NOMO-1 treated with dmso at 0.1 percent for 144 hours (cell line): ENCODE measurements around the gene HOXD13.

Source experiments
- DNase-seq: peaks from one replicate; lab custom pipeline; 2025; ENCODE audit not compliant: unreplicated experiment; lab: John Stamatoyannopoulos, UW

The HOXD13 gene

GRCh38 chr2:176080540-176081375 is 11.8 kb upstream of the HOXD13 start:
- DNase-seq = no peak

- DNase-seq = no peak
These were observed 11.1 kb upstream of the HOXD13 start for GRCh38 chr2:176081376-176081836.

- no peak for DNase-seq
These were observed 10.5 kb upstream of the HOXD13 start for GRCh38 chr2:176081837-176082524.

GRCh38 chr2:176082525-176082823 is 10.0 kb upstream of the HOXD13 start:
- DNase-seq = no peak

GRCh38 chr2:176082824-176083751 is 9.4 kb upstream of the HOXD13 start:
- no peak for DNase-seq

- DNase-seq = no peak
These were observed 8.7 kb upstream of the HOXD13 start, which contains the start of gene EVX2 for GRCh38 chr2:176083796-176084261. Gene EVX2 (minus strand): TSS chr2:176083962. CDS start chr2:176083776, 186 bp downstream.

GRCh38 chr2:176084611-176085119 is 7.9 kb upstream of the HOXD13 start:
- DNase-seq = no peak

GRCh38 chr2:176085120-176085788 is 7.3 kb upstream of the HOXD13 start:
- no peak for DNase-seq

- DNase-seq = no peak
These were observed 6.4 kb upstream of the HOXD13 start for GRCh38 chr2:176085861-176086771.

- no peak for DNase-seq
These were observed 5.0 kb upstream of the HOXD13 start for GRCh38 chr2:176087330-176088047.

- peak; percentile 22 for DNase-seq
These were observed 4.2 kb upstream of the HOXD13 start for GRCh38 chr2:176088048-176088936.

GRCh38 chr2:176088937-176089842 is 3.3 kb upstream of the HOXD13 start:
- no peak for DNase-seq

- no peak for DNase-seq
These were observed 2.6 kb upstream of the HOXD13 start for GRCh38 chr2:176089843-176090395.

- DNase-seq = no peak
These were observed 1.7 kb upstream of the HOXD13 start for GRCh38 chr2:176090862-176091261.

GRCh38 chr2:176091329-176092258 is 927 bp upstream of the HOXD13 start:
- DNase-seq = no peak
